CD4-positive, alpha-beta T cell (primary cell): ENCODE data around the gene RNF150. TPM values are rescaled to one million over a fixed set of nuclear protein-coding genes. Genes with fewer than 3 reads are reported as not detected.

Source experiments
- ATAC-seq: fragments of 200-7000 bp; cut with Tn5 transposase; one replicate; pipeline ENCODE4 v1.10.0; 2022; ENCODE audit warnings: mild to moderate bottlenecking; ENCODE audit not compliant: poor library complexity
- CTCF ChIA-PET: fragments of 350-600 bp; sonication (Branson Sonifier 250); formaldehyde crosslinking; loops from one replicate; lab custom pipeline; 2021; ENCODE audit warnings: antibody characterized with exemption, inconsistent platforms; lab: Charles Lee
- POLR2A ChIA-PET: fragments of 350-600 bp; sonication (Branson Sonifier 250); formaldehyde crosslinking; loops from one replicate; lab custom pipeline; 2021; ENCODE audit warnings: antibody characterized with exemption, inconsistent platforms; lab: Charles Lee
- DNase-seq, 14 experiments: peaks; one replicate each; pipeline ENCODE4 v3.0.0-alpha.2; 2013 to 2020; ENCODE audit warnings: mixed read lengths in 2 of 14
- H3K27ac ChIP-seq, 2 donors: one replicate each; pipeline versions ENCODE4 v1.5.1 to v1.7.0; 2013; ENCODE audit warnings: low read length in 2 of 2, low read depth in 1 of 2, mild to moderate bottlenecking in 1 of 2
- H3K27me3 ChIP-seq, 2 experiments: 1 replicate in 1 of 2; 2 replicates in 1 of 2; pipeline versions ENCODE4 v1.6.1 to v1.7.0; 2013; ENCODE audit warnings: low read length in 2 of 2, control low read depth in 1 of 2, mild to moderate bottlenecking in 1 of 2, moderate library complexity in 1 of 2; ENCODE audit not compliant: insufficient read depth in 2 of 2, control insufficient read depth in 1 of 2
- H3K36me3 ChIP-seq: one replicate; pipeline ENCODE4 v1.6.1; 2013; ENCODE audit warnings: low read length, control low read depth; ENCODE audit not compliant: insufficient read depth
- H3K4me1 ChIP-seq: one replicate; pipeline ENCODE4 v1.6.1; 2013; ENCODE audit warnings: low read length, control low read depth; ENCODE audit not compliant: insufficient read depth
- H3K4me3 ChIP-seq: one replicate; pipeline ENCODE4 v1.5.1; 2013; ENCODE audit warnings: mild to moderate bottlenecking, low read length, moderate library complexity
- H3K9me3 ChIP-seq, 2 experiments: 1 replicate in 1 of 2; 2 replicates in 1 of 2; pipeline versions ENCODE4 v1.6.1 to v1.7.0; 2013; ENCODE audit warnings: low read length in 2 of 2, mild to moderate bottlenecking in 2 of 2, control low read depth in 1 of 2, moderate library complexity in 1 of 2; ENCODE audit not compliant: control insufficient read depth in 1 of 2, insufficient read depth in 1 of 2
- H3K27ac Mint-ChIP-seq: one replicate; pipeline ENCODE4 v1.8.0; 2020; ENCODE audit warnings: mixed read lengths
- H3K27me3 Mint-ChIP-seq: one replicate; pipeline ENCODE4 v1.8.0; 2021; ENCODE audit warnings: mixed read lengths
- H3K36me3 Mint-ChIP-seq: one replicate; pipeline ENCODE4 v1.8.0; 2021; ENCODE audit warnings: low read depth, mixed read lengths
- H3K4me1 Mint-ChIP-seq: one replicate; pipeline ENCODE4 v1.8.0; 2021; ENCODE audit warnings: low read depth, mixed read lengths
- H3K4me3 Mint-ChIP-seq: one replicate; pipeline ENCODE4 v1.8.0; 2020; ENCODE audit warnings: mild to moderate bottlenecking, mixed read lengths
- H3K9me3 Mint-ChIP-seq: one replicate; pipeline ENCODE4 v1.8.0; 2020; ENCODE audit warnings: mixed read lengths
- intact Hi-C, 2 experiments: fragments of 100-400 bp; cut with DNase I in 1 of 2; cut with micrococcal nuclease in 1 of 2; formaldehyde crosslinking; loops; one replicate each; pipeline versions ENCODE4 v1.15.1 to v1.9.0; 2023 to 2025; cut with DNase I, micrococcal nuclease
- total RNA-seq, 174 experiments: library from RNA in 2 of 174; stranded (reverse) in 2 of 174; gene quantifications; one replicate each; pipeline ENCODE4 v1.2.3 and lab custom pipeline; 2021 to 2026
- TF ChIP-seq, protein P1 (sequence below): fragments of 200-600 bp; IDR thresholded peaks from one replicate; pipeline ENCODE4 v1.8.0; 2022; ENCODE audit warnings: antibody characterized with exemption, mild to moderate bottlenecking

The RNF150 gene
- total RNA-seq, 2 experiments from 2014 or later = not detected

DNA sequence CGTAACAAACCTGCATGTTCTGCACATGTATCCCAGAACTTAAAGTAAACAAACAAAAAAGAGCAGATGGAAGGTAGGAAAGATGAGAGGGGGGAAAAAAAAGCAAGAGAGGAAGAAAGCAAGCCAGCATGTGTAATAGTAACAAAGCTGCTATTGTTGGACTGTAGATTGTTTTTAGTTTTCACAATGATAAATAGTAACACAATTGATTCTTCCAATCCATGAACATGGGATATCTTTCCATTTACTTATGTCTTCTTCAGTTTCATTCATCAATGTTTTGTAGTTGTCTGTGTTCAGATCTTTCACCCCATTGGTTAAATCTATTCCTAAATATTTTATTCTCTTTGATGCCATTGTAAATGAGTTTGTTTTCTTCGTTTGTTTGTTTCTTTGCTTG, 292.1 kb downstream of the RNF150 start:
- Histone ChIP-seq H3K27me3 (no peaks in the 10 kb centered on the region), H3K36me3 (no peaks in the 10 kb centered on the region), H3K4me3 (no peak overlapping the region), H3K4me1 (no peaks in the 10 kb centered on the region), H3K27ac (no peak overlapping the region), H3K9me3 (no peaks in the 10 kb centered on the region)
- H3K36me3 Mint-ChIP-seq = no peaks in the 10 kb centered on the region
- H3K4me1 Mint-ChIP-seq = no peaks in the 10 kb centered on the region
- H3K4me3 Mint-ChIP-seq = no peak overlapping the region
- intact Hi-C loops = no loop called here
- no peak for ATAC-seq
- ChIA-PET CTCF (no interaction called here), POLR2A (no interaction called here)
- peaks cover 7% of the 10 kb centered on the region for H3K27me3 Mint-ChIP-seq
- TF ChIP-seq, protein P1, sequence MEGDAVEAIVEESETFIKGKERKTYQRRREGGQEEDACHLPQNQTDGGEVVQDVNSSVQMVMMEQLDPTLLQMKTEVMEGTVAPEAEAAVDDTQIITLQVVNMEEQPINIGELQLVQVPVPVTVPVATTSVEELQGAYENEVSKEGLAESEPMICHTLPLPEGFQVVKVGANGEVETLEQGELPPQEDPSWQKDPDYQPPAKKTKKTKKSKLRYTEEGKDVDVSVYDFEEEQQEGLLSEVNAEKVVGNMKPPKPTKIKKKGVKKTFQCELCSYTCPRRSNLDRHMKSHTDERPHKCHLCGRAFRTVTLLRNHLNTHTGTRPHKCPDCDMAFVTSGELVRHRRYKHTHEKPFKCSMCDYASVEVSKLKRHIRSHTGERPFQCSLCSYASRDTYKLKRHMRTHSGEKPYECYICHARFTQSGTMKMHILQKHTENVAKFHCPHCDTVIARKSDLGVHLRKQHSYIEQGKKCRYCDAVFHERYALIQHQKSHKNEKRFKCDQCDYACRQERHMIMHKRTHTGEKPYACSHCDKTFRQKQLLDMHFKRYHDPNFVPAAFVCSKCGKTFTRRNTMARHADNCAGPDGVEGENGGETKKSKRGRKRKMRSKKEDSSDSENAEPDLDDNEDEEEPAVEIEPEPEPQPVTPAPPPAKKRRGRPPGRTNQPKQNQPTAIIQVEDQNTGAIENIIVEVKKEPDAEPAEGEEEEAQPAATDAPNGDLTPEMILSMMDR = no peak
- H3K27ac Mint-ChIP-seq = no peak overlapping the region
- no peaks in the 10 kb centered on the region for H3K9me3 Mint-ChIP-seq
- no peak for DNase-seq

DNA sequence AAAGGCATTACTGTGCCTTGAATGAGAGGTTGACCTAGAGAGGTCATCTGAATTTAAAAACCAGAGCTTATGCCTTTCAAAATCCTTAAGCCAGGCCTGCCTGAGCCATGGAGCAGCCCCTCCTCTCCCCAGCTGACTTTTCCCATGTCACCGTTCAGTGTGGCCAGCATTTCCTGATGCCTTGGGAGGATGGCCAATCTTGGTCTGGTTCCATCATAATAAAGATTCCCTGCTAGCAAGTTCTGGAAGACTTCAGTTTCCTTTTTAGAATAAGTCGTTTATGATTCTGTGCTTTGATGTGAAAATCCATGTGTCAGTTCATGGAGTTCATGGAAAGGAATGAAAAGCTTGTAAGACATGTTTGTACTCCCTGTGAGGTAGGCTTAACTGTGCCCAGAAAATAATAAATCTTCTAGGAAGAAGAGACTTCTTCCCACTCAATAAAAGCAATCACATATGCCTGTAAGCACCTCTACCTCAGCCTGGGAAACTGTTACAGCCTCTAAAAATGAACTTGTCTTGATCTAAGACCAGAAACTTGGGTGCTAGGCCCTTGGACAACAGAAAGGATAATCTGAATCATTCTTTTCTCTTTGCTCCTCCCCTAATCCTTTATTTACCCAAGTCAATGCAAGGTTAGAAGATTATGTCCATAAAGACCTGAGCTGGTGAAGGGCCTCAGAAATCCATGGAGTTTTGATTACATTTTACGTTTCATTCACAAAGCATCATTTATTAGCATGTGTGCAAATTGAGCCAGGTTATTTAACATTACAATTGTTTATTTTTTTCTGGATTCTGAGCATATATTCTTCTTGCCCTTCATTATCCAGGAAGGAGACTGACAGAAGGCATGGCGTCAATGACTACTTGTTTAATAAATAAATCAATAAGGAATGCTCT, 293.1 kb downstream of the RNF150 start:
- ATAC-seq = no peak
- DNase-seq = no peak
- H3K4me3 ChIP-seq = no peak overlapping the region
- H3K4me1 Mint-ChIP-seq = no peaks in the 10 kb centered on the region
- H3K36me3 Mint-ChIP-seq = no peaks in the 10 kb centered on the region
- no peak overlapping the region for H3K27ac ChIP-seq
- ChIA-PET POLR2A (interaction anchor here (0.6 kb wide), 1 partner anchor 637 kb away, joined by 3 read pairs; no protein-coding TSS in a partner anchor), CTCF (no interaction called here)
- H3K9me3 Mint-ChIP-seq = no peaks in the 10 kb centered on the region
- TF ChIP-seq, protein P1 = no peak
- H3K27me3 ChIP-seq = no peaks in the 10 kb centered on the region
- no peak overlapping the region for H3K4me3 Mint-ChIP-seq
- H3K36me3 ChIP-seq = no peaks in the 10 kb centered on the region
- no peaks in the 10 kb centered on the region for H3K9me3 ChIP-seq
- no peaks in the 10 kb centered on the region for H3K4me1 ChIP-seq
- H3K27ac Mint-ChIP-seq = no peak overlapping the region
- intact Hi-C loops = no loop called here
- no peaks in the 10 kb centered on the region for H3K27me3 Mint-ChIP-seq

DNA sequence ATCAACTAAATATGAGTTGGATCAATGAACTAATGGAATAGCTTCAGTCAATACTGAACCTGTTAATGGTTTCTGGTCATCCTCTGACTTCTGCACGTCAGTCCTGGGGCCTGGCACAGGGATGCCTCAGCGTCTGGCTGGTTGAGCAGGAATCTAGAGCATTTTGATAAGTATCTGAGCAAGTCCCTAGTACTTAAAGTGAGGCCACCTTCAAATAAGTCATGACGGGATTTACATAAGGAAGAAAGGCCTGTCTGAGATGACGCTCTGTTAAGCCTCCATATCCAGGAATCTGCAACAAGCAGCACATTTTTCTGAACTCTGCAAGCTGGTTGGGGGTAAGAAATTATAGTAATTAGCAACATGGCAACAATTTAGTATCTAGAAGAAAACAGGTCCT, 293.9 kb downstream of the RNF150 start:
- no peak overlapping the region for H3K4me3 Mint-ChIP-seq
- CTCF ChIA-PET = no interaction called here
- no peak overlapping the region for H3K4me3 ChIP-seq
- H3K27me3 ChIP-seq = no peaks in the 10 kb centered on the region
- no peaks in the 10 kb centered on the region for H3K4me1 Mint-ChIP-seq
- DNase-seq (no peak), ATAC-seq (no peak)
- H3K27ac ChIP-seq = no peak overlapping the region
- no peaks in the 10 kb centered on the region for H3K36me3 Mint-ChIP-seq
- intact Hi-C loops = no loop called here
- TF ChIP-seq, protein P1 = no peak
- H3K27ac Mint-ChIP-seq = no peak overlapping the region
- H3K9me3 ChIP-seq = no peaks in the 10 kb centered on the region
- H3K27me3 Mint-ChIP-seq = no peaks in the 10 kb centered on the region
- POLR2A ChIA-PET = no interaction called here
- no peaks in the 10 kb centered on the region for H3K9me3 Mint-ChIP-seq
- H3K36me3 ChIP-seq = no peaks in the 10 kb centered on the region
- no peaks in the 10 kb centered on the region for H3K4me1 ChIP-seq
